Fibroblast of lung (primary cell): Measurements from ENCODE around the gene MYO5B. TPM values are rescaled to one million over a fixed set of nuclear protein-coding genes. Genes with fewer than 3 reads are reported as not detected.
A peak's percentile ranks its signal among the peaks of the same experiment; 100 is the strongest.

Source experiments
- DNase-seq, 2 donors: peaks; one replicate each; pipeline versions ENCODE4 v3.0.0 to v3.0.0-alpha.2; 2010; ENCODE audit warnings: low read depth in 2 of 2
- H2AFZ ChIP-seq: 2 replicates; pipeline ENCODE4 v1.5.1; 2012; ENCODE audit warnings: low read length, control low read depth, inconsistent platforms
- H3K27ac ChIP-seq: 2 replicates; pipeline ENCODE4 v1.5.1; 2011; ENCODE audit warnings: low read length, control low read depth; ENCODE audit not compliant: insufficient read depth
- H3K27me3 ChIP-seq: 2 replicates; pipeline ENCODE4 v1.5.1; 2011; ENCODE audit warnings: mild to moderate bottlenecking, low read length; ENCODE audit not compliant: control insufficient read depth, insufficient read depth
- H3K36me3 ChIP-seq: 2 replicates; pipeline ENCODE4 v1.5.1; 2011; ENCODE audit warnings: low read length; ENCODE audit not compliant: control insufficient read depth, insufficient read depth
- H3K4me1 ChIP-seq: 2 replicates; pipeline ENCODE4 v1.5.1; 2011; ENCODE audit warnings: low read length; ENCODE audit not compliant: control insufficient read depth, insufficient read depth; ENCODE audit errors: extremely low read depth
- H3K4me2 ChIP-seq: 2 replicates; pipeline ENCODE4 v1.5.1; 2011; ENCODE audit warnings: low read length, control low read depth; ENCODE audit not compliant: insufficient read depth; ENCODE audit errors: extremely low read depth
- H3K4me3 ChIP-seq, 4 experiments: fragments of 200-600 bp in 1 of 4; sonication (generic) in 1 of 4; replicated peaks in 1 of 4; 2 replicates each; pipeline ENCODE4 v1.5.1; 2011 to 2016; ENCODE audit warnings: low read length in 4 of 4, low read depth in 3 of 4, mild to moderate bottlenecking in 3 of 4, control low read depth in 2 of 4, inconsistent platforms in 1 of 4, mixed read lengths in 1 of 4; ENCODE audit not compliant: insufficient read depth in 1 of 4; ENCODE audit errors: control extremely low read depth in 1 of 4
- H3K79me2 ChIP-seq: 2 replicates; pipeline ENCODE4 v1.5.1; 2012; ENCODE audit warnings: mild to moderate bottlenecking, low read length, inconsistent platforms; ENCODE audit not compliant: control insufficient read depth, insufficient read depth
- H3K9ac ChIP-seq: 2 replicates; pipeline ENCODE4 v1.5.1; 2011; ENCODE audit warnings: mild to moderate bottlenecking, low read length, control low read depth; ENCODE audit not compliant: insufficient read depth
- H3K9me3 ChIP-seq: 2 replicates; pipeline ENCODE4 v1.5.1; 2012; ENCODE audit warnings: low read depth, low read length; ENCODE audit not compliant: control insufficient read depth, insufficient read depth
- H4K20me1 ChIP-seq: 2 replicates; pipeline ENCODE4 v1.5.1; 2011; ENCODE audit warnings: low read length; ENCODE audit not compliant: control insufficient read depth, insufficient read depth; ENCODE audit errors: extremely low read depth
- CTCF ChIP-seq, 2 donors: IDR thresholded peaks in 1 of 2; conservative IDR thresholded peaks in 1 of 2; 1 replicate in 1 of 2; 2 replicates in 1 of 2; pipeline ENCODE4 v1.5.1; 2011 to 2012; ENCODE audit warnings: low read length in 2 of 2, control low read depth in 1 of 2, inconsistent platforms in 1 of 2, low read depth in 1 of 2, mild to moderate bottlenecking in 1 of 2
- EZH2 ChIP-seq: IDR thresholded peaks from 2 replicates; pipeline ENCODE4 v1.5.1; 2012; ENCODE audit warnings: low read length, control low read depth, mild to moderate bottlenecking; ENCODE audit errors: missing control alignments
- polyA plus RNA-seq, 2 donors: library from polyadenylated mRNA; depleted of rRNA in 1 of 2; stranded (reverse) in 1 of 2; unstranded in 1 of 2; fragments of >200 nt; gene quantifications; 2 replicates each; pipeline ENCODE4 v1.2.1, GENCODE V29; 2011 to 2012; ENCODE audit warnings: missing spikeins in 1 of 2
- total RNA-seq: library from RNA; depleted of rRNA; stranded (reverse); fragments of >200 nt; gene quantifications from 2 replicates; pipeline ENCODE4 v1.2.1, GENCODE V29; 2014

Gene MYO5B
- total and polyA plus RNA-seq, 2 donors (not counting 1 experiment from before 2014, with no cell fraction given), result under 0.01 to 0.06 TPM

GRCh38 chr18:49924293-49924983, 270.5 kb downstream of the MYO5B start:
- H4K20me1 ChIP-seq, result no peaks in the 10 kb centered on the region
- no peaks in the 10 kb centered on the region for H3K4me1 ChIP-seq
- DNase-seq, result peak in 1 of 2 donors; percentile 69
- peaks cover 6% of the 10 kb centered on the region for H3K27me3 ChIP-seq
- H3K9me3 ChIP-seq, result no peaks in the 10 kb centered on the region
- H2AFZ ChIP-seq, result no peak overlapping the region
- no peak overlapping the region for H3K4me3 ChIP-seq
- TF ChIP-seq CTCF (conservative IDR thresholded peaks at IDR 0.05 in 1 of 2, IDR thresholded peaks at IDR 0.05 in 1 of 2; ENCODE audit: low read depth in 1 of 2, low read length in 2 of 2), result no peak
- TF ChIP-seq EZH2, result no peak
- no peak overlapping the region for H3K9ac ChIP-seq
- no peaks in the 10 kb centered on the region for H3K36me3 ChIP-seq
- no peak overlapping the region for H3K4me2 ChIP-seq
- H3K79me2 ChIP-seq, result no peaks in the 10 kb centered on the region
- H3K27ac ChIP-seq, result no peak overlapping the region

DNA sequence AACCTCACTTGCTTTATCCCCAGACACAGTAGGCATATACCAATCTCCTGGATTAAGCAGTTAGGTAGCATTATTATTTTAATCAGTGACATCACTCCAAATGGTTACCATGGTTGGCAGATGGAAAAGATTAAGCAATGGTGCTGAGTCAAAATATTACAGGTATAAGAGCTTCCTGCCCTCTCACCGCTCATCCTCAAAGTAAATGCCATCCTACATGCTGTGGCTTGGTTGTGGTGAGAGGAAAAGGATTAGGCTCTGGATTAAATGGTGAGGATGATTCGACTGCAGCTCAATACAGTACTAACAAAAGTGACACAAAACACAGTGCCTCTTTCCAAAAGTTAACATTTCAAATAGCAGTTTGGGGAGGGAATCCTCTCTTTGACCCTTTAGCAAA, 272.7 kb downstream of the MYO5B start:
- no peak overlapping the region for H3K4me3 ChIP-seq
- H4K20me1 ChIP-seq, result no peaks in the 10 kb centered on the region
- no peaks in the 10 kb centered on the region for H3K4me1 ChIP-seq
- no peaks in the 10 kb centered on the region for H3K36me3 ChIP-seq
- no peak for DNase-seq
- H3K9me3 ChIP-seq, result no peaks in the 10 kb centered on the region
- no peak for TF ChIP-seq EZH2
- peaks cover 7% of the 10 kb centered on the region for H3K27me3 ChIP-seq
- H2AFZ ChIP-seq, result no peak overlapping the region
- no peak overlapping the region for H3K27ac ChIP-seq
- no peak overlapping the region for H3K4me2 ChIP-seq
- no peak overlapping the region for H3K9ac ChIP-seq
- no peaks in the 10 kb centered on the region for H3K79me2 ChIP-seq

DNA sequence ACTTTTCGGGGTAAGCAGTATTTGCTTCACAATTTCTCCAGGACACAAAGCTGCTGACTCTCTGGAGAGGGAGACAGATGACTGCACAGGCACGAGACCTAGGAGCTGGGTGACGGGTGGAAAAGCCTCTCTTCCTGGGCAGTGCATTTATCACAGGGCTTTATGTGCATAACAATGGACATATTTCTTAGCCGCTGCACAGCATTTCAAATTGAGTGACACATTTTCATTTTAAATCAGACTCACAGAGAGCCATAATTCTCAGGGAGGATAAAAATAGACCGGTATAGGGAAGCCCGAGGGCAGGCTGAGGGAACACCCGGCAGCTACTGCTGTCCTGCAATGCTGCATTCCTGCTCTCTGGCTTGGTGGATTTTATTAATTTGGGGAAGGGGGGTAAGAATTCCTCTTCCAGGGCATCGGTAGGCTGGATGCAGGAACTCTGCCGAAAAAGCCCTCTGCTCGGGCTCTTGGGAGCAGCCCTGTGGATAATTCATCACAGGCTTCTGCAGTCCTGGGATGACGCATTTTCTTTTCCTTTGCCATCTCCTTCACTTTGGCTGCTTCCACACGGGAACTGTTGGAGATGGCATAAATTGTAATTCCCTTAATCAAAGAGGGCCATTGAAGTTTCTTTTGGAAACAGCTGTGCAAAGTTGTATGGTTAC, 273.5 kb downstream of the MYO5B start:
- Histone ChIP-seq H3K79me2 (no peaks in the 10 kb centered on the region), H3K4me2 (no peak overlapping the region), H3K27me3 (peaks cover 7% of the 10 kb centered on the region), H3K9me3 (no peaks in the 10 kb centered on the region), H3K9ac (no peak overlapping the region), H3K4me1 (no peaks in the 10 kb centered on the region), H3K4me3 (no peak overlapping the region), H3K27ac (no peak overlapping the region), H4K20me1 (no peaks in the 10 kb centered on the region), H2AFZ (no peak overlapping the region), H3K36me3 (no peaks in the 10 kb centered on the region)
- TF ChIP-seq CTCF (conservative IDR thresholded peaks at IDR 0.05 in 1 of 2, IDR thresholded peaks at IDR 0.05 in 1 of 2; ENCODE audit: low read depth in 1 of 2, low read length in 2 of 2) (no peak), EZH2 (no peak)
- peak in 1 of 2 donors; percentile 63 for DNase-seq
